Endometrial microvascular endothelial cells (primary cell): ENCODE data around the gene SLC36A3. TPM values are rescaled to one million over a fixed set of nuclear protein-coding genes. Genes with fewer than 3 reads are reported as not detected.
"Not testable (repeated sequence)": the region's sequence is repeated elsewhere in the genome, so short reads cannot be mapped to it uniquely, and the experiment has no call there.

ENCODE experiments used
- in situ Hi-C: cut with HindIII; loops from 2 replicates; pipeline ENCODE4 v1.10.0; 2017; ENCODE audit warnings: low sequenced_read_pairs, low pct_unique_long_range_greater_than_20kb; ENCODE audit errors: inconsistent ontology term
- total RNA-seq: library from RNA; depleted of rRNA; stranded (reverse); fragments of >200 nt; gene quantifications from one replicate; pipeline ENCODE4 v1.2.3, GENCODE V29; 2015; ENCODE audit errors: inconsistent ontology term

The SLC36A3 gene
- total RNA-seq, 1 donor from 2014 or later: not detected

DNA sequence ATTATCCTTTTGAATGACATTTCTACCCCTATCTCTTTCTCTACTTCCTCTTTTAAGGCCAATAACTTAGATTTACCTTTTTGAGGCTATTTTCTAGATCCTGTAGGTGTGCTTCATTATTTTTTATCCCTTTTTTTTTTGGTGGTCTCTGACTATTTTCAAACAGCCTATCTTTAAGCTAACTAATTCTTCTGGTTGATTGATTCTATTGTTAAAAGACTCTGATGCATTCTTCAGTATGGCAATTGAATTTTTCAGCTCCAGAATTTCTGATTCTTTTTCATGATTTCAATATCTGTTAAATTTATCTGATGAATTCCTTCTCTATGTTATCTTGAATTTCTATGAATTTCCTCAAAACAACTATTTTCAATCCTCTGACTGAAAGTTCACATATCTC, 7.4 kb upstream of the SLC36A3 start:
- in situ Hi-C loops: no loop called here

DNA sequence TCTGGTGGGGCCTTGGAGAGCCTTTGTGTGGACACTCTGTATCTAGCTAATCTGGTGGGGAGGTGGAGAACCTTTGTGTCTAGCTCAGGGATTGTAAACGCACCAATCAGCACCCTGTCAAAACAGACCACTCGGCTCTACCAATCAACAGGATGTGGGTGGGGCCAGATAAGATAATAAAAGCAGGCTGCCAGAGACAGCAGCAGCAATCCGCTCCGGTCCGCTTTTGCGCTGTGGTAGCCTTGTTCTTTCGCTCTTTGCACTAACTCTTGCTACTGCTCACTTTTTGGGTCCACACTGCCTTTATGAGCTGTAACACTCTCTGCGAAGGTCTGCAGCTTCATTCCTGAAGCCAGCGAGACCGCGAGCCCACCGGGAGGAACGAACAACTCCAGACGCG, 6.3 kb upstream of the SLC36A3 start:
- in situ Hi-C loops: not testable (repeated sequence)

DNA sequence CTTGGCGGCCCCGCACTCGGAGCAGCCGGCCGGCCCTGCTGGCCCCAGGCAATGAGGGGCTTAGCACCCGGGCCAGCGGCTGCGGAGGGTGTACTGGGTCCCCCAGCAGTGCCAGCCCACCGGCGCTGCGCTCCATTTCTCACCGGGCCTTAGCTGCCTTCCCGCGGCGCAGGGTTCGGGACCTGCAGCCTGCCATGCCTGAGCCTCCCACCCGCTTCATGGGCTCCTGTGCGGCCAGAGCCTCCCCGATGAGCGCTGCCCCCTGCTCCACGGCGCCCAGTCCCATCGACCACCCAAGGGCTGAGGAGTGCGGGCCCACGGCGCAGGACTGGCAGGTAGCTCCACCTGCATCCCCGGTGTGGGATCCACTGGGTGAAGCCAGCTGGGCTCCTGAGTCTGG, 5.7 kb upstream of the SLC36A3 start:
- in situ Hi-C loops: not testable (repeated sequence)

DNA sequence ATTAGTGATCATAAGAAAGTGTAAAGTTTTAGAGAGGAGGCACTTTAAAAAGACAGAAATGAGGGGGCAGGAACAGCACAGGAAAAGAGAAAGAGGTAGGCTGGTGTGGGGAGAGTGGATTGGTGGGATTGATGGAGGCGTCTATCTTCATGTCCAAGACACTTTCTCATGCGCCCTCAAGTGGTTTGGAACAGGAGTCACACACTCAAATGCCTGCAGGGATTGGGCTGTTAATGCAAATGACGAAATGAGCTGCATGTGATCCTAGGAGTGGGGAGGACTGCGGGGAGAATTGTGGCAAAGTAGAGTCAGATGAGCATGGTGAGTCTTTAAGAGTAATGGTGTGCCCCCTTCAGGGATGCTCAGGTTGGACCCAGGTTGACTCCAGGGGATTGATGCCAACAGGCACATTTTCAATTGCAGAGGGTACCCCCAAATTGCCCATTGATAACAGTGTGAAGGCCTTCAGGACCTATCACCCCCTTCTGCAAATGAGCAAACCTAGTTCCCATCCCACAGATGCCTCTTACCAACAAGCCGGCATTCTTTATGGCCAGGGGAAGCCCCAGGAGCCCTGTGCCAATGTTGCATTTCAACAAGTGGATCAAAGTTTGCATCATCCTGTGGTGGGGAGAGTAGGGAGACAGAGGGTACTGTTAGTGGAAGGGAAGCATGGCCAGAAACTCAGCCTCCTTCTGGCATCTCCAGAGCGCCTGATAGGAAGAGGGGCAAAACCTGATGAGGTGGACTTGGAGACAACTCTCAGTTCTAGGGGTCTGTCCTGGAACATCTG, 5.3 kb downstream of the SLC36A3 start:
- in situ Hi-C loops: no loop called here

DNA sequence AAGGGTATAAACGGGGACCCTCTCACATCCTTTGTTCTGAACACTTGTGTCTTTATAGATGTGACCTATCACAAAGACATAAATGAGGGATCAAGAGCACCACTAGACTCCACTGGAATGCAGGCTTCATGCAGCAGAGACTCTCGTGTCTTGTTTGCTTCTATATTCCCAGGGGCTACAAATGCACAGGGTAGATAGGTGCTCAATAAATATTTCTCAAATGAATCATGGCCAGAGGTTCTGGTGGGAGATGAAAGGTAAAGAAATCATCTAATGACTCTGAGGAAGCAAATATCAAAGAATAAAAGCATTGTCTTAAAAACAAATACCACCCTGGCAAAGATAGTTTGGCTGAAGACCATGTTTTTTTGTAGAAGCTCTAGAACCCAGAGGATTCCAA, 6.6 kb downstream of the SLC36A3 start:
- in situ Hi-C loops: no loop called here

DNA sequence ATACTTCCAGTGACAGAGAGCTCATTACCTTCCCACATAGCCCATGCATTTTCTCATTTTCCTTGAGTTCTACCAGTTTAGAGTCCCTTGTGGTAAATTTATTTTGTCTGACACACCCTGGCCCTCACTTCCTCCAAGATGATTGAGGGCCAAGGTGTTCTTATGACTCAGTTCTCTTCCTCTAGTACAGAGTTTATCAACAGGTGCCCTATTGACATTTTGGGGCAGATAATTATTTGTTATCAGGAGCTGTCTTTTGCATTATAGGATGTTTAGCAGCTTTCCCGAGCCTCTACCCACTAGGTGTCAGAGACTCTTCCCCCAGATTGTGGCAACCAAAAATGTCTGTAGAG, 7.1 kb downstream of the SLC36A3 start:
- in situ Hi-C loops: no loop called here

DNA sequence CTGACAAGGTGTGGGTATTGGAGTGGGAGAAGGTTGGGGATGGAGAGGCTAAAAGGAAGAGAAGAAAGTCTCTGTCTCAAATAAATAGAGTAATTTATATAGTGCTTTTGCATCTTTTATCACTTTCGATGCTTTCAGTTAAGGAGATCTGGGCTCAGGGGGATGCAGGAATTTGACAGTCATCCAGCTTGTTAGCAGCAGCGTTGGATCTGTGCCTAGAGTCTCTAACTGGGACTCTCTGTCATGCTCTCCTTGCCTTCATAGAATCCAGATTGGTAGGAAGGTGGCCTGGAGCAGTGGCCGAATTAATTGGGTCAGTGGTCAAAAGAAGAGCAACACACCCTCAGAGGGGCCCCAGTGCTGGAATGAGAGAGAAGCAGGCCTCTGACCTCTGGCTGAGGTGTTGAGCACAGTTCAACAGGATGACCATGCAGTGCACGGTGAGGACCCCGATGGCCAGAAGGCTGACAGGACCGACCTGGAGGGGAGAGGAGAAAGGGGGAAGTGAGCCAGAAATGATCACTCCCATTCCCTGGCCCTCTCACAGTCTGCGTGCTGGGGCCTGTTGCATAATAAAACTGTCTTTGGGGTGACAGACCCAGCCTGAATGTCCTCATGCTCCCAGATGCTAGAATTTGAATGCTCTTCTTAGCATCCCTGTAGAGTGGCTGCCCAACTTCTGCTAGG, 7.6 kb downstream of the SLC36A3 start:
- in situ Hi-C loops: no loop called here

DNA sequence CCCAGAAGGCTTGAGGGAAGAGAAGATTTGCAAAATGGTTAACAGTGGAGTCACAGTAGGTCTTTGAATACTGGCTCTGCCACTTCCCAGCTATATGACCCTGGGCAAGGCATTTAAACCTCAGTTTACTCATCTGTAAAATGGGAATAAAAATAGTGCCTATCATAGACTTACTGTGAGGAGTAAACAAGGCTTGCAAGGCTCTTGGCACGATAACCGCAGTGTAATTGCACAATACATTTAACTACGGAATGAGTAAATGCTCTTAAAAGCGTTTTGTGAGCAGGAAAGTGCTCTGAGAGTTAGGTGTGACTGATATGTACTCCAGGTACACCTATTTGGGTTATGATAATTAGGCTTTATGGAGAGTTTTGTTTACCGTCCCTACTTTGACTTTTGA, 8.4 kb downstream of the SLC36A3 start:
- in situ Hi-C loops: no loop called here

DNA sequence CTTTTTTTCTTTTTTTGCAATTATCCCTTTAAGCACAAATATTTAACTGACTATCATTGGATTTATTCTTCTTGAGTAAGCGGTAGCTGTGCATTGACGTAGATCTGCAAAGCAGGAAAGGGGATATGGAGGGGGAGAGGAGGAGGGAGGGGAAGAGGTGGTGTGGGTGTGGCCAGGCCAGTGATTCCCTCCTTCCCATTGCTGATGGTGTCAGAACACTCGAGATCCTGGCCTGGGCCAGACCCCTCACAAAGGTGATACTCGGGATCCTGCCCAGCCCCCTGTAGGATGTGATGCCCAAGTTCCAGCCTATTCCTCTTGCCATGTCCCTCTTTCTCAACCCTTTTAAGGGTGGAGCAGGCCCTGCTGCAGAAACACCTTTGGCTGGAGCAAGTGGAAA, 9.9 kb downstream of the SLC36A3 start:
- in situ Hi-C loops: no loop called here

DNA sequence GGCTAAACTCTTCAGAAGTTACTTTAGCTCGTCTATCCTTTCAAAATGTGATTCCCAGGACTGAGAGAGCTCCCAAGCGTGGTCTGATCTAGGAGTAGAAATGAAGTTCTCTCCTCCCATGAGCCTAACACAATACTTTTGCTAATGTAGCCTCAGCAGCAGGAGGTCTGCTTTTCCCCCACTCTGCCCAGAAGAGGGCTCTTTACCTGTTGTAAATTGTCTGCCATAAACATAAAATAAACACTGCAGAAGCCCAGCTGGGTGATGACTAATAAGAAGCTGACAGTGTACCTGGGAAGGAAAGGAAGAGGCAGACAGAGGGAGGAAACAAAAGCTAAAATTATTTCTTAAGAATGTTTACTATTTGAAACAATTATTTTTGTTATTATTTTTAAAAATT, 15.4 kb downstream of the SLC36A3 start:
- in situ Hi-C loops: no loop called here

DNA sequence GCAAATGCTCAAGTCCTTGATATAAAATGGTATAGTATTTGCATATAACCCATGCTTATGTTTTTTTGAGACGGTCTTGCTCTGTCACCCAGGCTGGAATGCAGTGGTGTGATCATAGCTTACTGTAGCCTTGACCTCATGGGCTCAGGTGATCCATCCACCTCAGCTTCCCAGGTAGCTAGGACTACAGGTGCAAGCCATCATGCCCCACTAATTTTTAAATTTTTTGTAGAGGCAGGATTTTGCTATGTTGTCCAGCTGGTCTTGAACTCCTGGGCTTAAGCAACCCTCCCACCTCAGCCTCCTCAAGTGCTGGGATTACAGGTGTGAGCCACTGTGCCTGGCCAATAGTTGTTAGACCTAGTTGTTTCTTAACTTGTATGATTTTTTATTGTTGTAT, 17.3 kb downstream of the SLC36A3 start:
- in situ Hi-C loops: no loop called here

DNA sequence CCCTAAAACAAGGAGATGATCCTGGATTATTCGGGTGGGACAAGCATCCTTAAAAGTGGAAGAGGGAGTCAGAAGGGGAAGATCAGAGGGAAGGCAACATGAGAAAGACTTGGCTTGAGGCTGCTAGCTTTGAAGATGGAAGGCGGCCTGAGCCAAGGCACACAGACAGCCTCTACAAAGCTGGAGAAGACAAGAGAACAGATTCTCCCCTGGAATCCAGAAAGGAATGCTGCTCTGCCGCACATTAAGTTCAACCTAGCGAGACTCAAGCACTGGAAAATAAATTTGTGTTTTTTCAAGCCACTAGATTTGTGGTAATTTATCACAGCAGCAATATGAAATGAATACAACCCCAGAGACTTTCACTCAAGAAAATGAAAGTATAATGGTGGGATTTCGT, 17.9 kb downstream of the SLC36A3 start:
- in situ Hi-C loops: no loop called here

DNA sequence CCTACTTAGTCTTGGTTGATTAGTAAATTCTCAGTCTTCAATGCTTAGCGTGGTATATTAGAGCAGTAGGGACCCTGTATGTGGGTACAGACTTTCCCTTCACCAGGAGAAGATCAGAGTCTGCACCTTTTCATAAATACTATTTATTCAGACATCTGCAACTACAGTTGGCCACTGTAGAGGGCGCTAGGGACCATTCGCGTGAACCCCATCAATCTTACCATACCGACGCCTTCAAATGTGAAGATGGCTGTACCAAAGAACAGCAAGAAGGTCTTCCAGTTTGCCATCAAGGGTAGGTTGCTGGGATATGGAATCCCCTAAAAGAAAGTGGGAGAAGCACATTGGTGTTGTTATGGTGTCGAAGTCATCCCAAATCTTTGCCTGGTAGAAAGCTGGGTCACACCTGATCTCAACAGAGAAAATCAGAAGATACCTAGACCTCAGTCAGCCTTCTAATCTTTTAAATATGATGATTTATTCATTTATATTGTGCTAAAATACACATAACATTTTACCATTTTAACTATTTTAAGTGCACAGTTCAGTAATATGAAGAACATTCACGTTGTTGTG, 19.1 kb downstream of the SLC36A3 start:
- in situ Hi-C loops: no loop called here

DNA sequence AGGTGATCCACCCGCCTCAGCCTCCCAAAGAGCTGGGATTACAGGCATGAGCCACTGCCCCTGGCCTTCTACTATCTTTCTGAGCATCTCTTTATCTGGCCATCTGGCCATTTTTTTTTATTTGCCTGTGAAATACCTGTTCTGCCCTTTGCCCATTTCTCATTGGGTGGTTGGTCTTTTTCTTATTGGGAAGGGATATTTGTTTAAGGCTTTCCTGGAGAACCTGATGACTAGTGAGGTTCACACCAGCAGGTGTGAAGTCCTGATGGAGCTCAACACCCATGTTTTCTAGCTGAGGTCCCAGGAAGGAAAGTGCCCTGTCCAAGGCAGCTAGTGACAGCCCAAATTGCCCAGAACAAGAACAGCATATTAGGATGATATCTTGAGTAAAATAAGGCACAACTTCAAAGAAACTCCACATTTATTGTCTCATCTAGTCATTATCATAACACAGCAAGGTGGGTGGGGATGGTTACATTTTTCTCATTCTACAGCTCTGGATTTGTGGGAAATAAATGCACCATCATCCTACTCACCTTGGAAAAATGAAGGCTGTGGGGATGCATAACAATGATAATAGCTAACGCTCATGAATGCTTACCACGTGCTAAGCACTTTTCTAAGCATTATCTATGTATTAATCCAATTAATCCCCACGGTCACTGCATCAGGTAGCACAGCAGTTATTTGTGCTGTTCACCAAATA, 20.3 kb downstream of the SLC36A3 start:
- in situ Hi-C loops: no loop called here

DNA sequence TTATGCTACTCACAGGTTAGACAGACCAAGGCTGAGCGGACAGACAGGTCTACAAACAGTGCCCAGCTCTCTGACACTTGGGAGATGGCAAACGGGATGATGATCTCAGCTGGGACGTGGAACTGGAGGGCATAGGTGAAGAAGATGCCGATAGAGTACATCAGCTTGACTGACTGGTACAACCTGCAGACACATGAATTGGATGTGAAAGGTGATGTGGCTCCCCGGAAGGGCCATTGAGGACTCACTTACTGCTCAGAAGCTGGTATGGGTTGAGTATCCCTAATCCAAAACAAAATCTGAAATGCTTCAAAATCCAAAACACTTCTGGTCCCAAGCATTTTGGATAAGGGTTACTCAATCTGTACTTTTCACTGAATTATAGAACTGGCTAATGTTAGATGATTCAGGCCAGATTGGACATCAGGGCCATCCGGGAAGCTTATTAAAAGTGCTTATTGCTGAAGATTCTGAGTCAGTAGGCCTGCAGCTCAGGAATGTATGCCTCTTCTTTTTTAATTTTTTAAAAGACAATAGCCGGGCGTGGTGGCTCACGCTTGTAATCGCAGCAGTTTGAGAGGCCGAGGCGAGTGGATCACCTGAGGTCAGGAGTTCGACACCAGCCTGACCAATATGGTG, 22.4 kb downstream of the SLC36A3 start:
- in situ Hi-C loops: no loop called here

DNA sequence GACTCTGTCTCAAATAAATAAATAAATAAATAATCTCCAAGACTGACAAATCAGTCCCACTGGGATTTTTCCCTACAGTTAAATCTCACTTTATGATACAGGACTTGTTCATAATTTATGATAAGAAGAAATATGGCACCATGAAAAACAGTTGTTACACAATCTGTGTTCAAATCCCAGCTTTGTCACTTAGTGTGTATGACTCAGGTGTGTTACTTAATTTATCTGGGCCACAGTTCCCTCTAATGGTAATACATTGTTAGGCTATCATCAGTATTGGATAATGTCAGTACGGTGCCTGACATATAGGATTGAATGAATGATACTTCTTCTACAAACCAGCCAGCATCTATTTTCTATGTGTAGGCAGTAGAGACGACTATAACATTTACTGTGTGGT, 23.1 kb downstream of the SLC36A3 start:
- in situ Hi-C loops: no loop called here

DNA sequence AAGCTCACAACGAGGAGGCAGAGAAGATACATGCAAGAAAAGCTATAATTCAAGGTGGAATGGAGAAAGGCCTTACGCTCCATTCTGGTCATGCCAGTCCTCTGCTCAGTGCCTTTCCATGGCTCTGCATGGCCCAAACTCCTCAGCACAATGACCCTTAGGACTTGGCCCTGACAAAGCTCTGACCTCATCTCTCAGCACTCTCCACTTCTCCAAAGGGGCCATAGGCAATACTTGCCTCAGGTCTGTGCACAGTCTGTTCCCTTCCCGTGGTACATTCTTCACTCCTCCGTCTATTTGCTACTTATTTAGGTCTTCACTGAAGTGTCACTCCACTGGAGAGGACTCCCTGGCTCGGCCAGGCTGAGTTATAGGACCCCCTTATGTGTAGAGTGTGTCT, 24.7 kb downstream of the SLC36A3 start:
- in situ Hi-C loops: no loop called here

DNA sequence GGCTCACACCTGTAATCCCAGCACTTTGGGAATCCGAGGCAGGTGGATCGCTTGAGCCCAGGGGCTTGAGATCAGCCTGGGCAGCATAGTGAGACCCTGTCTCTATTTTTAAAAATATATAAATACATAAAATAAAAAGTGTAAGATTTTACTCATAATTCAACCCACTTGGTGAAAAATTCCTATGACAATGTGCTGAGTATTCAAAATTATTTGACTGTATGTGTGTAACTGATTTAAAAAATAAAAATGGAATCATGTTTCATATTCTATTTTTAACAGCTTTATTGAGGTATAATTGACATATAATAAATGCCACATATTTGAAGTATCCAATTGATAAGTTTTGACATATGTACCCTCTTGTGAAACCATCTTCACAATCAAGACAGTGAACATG, 27.8 kb downstream of the SLC36A3 start:
- in situ Hi-C loops: no loop called here

DNA sequence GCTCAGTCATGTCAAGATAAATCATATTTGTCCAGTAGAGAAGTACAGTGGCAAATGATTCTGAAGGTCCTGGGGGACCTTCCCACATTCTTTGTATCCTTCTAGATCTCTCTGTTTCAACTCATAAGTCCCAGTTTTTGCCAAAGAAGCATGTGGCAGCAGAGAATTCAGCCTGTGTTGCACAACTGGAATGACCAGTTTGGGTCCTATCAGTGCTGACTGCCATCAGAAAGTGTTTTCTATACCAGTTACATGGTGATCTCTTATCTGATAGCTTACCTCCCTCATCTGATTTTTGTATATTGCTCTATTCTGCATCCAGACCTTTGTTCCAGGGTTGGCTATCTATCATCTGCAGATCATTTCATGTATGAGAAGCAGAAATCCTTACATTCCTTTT, 28.9 kb downstream of the SLC36A3 start:
- in situ Hi-C loops: no loop called here
